GM18873 (cell line): ENCODE results near the gene PBLD.
"Not testable (repeated sequence)": the region's sequence is repeated elsewhere in the genome, so short reads cannot be mapped to it uniquely, and the experiment has no call there.

Experiments used
- ATAC-seq: cut with Tn5 transposase; IDR thresholded peaks from one replicate; pipeline ENCODE4 v1.9.1; 2021; ENCODE audit warnings: mild to moderate bottlenecking, moderate library complexity, moderate number of reproducible peaks; ENCODE audit not compliant: unreplicated experiment, low FRiP score

The PBLD gene

GRCh38 chr10:68331455-68332258, 1.1 kb downstream of the PBLD start, which contains the start of gene HNRNPH3:
TSS of gene HNRNPH3 (plus strand) at chr10:68332064. CDS start at chr10:68337222, 5,158 bp downstream.
- peak; percentile 80 for ATAC-seq

DNA sequence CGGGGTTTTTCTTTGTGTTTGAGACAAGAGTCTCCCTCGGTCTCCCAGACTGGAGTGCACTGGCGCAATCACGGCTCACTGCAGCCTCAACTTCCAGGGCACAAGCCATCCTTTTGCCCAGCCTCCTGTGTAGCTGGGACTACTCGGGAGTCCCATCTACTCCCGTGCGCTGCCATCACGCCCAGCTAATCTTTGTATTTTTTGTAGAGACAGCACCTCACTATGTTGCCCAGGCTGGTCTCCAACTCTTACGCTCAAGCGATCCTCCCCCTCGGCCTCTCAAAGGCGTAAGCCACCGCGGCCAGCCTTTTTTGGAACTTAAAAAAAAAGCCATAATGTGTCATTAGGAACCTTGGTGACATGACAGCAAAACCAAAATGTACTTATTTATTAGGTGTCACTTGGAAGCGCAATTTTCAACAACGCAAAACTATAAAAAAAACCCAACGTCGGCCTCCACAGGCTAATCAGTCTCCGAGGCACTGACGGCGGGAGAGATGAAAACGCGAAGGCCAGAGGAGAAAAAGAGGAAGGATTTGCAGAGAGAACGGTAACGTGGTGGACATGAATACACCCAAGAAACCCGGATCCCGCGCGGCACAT, 1.8 kb downstream of the PBLD start:
- ATAC-seq: no peak

GRCh38 chr10:68329506-68329861, 3.2 kb downstream of the PBLD start:
- no peak for ATAC-seq

DNA sequence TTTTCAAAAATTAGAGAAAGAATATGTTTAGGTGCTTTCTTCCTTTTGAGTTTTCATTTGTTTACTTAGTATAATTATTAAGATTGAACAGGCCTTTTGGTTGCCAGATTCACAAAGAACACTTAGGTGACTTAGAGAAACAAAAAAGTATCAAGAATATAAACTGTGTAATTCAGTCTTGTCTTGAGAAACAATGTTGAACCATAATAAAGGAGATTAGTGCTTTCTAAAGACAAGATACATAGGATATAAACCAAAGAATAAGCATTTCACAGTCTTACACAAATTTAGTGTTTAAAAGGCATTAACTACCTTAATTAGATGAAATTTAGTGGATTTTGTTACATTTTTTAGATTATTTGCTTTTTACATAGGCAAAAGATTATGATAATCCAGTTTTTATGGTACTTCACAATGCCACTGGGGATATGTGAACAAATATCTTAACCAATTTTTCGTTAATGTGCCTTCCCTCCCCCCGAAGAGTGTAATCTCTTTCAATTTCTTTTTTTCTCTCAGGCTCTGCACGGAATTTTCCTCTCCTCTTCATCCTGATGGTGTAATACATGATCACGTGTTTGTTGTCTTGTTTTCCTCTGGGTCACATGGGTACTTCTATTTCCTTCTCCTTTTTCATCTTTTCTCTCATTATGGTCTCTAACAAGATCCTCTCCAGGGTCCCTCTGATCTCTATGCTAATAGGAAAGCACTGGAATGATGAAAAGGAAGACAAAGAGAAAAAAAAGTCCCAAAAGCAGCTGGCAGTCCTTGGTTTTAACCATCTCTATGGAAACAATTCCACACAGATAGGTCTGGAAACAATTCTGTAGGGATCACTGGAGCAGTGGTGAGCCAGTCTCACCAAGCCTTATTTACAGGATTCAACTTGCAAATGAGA, 4.6 kb downstream of the PBLD start:
- no peak for ATAC-seq

DNA sequence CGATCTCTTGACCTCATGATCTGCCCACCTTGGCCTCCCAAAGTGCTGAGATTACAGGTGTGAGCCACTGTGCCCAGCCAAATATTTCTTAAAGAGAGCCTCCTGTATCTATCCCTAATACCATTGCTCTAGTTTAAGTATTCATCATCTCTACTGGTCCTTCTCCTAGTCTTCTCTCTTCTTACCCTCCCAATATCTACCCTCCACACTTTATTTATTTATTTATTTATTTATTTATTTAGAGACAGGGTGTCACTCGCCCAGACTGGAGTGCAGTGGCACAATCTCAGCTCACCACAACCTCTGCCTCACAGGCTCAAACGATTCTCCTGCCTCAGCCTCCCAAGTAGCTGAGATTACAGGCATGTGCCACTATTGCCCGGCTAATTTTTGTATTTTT, 8.3 kb downstream of the PBLD start:
- ATAC-seq: not testable (repeated sequence)

DNA sequence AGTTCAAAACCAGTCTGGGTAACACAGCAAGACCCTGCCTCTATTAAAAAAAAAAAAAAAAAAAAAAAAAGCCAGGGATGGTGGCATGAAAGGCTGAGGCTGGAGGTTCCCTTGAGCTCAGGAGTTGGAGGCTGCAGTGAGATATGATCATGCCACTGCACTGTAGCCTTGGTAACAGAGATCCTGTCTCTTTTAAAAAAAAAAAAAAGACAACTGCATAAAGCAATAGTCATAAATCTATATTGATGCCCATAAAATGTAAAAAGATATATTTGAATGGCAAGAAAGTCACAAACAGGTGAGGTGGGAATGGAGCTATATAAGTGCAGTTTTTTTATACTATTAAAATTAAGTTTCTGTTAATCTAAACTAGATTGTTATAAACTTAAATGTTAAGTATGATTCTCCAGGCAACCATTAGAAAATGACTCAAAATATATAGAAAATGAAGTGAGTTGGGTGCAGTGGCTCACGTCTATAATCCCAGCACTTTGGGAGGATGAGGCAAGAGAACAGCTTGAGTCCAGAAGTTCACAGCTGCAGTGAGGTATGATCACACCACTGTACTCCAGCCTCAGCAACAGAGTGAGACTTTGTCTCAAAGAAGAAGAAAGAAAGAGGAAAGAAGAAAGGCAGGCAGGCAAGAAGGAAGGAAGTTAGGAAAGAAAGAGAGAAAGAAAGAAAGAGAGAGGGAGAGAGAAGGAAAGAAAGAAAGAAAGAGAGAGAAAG, 14.2 kb downstream of the PBLD start:
- no peak for ATAC-seq

DNA sequence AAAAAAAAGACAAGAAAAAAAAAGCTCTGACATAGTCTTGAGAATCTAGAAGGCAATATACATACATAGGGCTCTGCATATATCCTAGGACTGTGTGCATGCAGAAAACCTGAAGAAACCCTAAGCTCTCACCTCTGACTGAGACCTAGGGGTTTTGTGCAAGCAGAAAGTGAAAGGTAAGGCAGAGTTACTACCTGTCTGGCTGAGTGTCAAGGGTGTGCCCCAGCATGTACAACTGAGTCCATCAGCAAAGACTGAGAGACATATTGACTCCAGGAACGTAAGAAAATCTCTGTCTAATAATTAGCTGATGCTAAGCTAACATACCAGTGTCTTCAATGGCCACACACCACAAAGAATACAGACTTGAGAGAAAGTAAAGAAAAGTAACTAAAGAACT, 17.1 kb downstream of the PBLD start:
- no peak for ATAC-seq

DNA sequence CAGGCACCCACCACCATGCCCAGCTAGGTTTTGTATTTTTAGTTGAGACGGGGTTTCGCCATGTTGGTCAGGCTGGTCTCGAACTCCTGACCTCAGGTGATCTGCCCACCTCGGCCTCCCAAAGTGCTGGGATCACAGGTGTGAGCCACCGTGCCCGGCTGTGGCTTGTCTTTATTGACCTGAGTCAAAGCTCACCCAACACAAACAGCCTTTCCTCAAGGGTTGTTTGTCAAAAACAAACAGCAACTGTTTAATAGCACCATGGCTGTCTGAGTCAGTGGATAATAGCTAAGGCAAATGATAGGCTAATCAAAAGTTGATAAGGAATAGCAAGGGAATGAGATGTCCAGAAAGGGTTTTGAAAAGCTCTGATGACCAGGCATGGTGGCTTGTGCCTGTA, 17.8 kb downstream of the PBLD start:
- not testable (repeated sequence) for ATAC-seq

GRCh38 chr10:68310531-68310930, 22.2 kb downstream of the PBLD start:
- no peak for ATAC-seq

DNA sequence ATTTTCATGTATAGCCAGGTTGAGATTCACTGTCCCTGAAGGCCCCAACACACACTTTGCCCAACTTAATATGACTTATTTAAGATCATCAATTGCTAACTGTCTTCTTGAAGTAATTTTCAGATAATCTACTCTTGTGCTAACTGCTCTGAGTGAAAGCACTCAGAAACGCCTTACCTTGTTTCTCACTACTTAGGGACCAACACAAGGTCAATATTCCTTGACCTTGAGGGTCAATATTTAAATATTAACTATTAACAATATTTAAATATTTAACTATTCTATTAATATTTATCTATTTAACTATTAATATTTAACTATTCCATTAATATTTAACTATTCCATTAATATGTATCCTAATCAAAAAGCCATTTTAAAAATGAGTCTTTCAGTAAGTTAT, 26.9 kb downstream of the PBLD start:
- ATAC-seq: no peak

- no peak for ATAC-seq
Measured at GRCh38 chr10:68303849-68304412, 28.8 kb downstream of the PBLD start.

GRCh38 chr10:68302871-68303270, 29.9 kb downstream of the PBLD start:
- no peak for ATAC-seq

DNA sequence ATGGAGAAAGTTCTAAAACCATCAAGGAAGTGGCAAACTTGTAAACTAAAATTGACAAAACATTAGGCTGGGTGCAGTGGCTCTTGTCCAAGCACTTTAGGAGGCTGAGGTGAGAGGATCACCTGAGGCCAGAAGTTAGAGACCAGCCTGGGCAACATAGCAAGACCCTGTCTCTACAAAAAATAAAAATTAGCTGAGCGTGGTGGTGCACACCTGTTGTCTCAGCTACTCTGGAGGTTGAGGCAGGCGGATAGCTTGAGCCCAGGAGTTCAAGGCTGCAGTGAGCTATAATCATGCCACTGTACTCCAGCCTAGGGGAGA, 30.3 kb downstream of the PBLD start:
- ATAC-seq: no peak

DNA sequence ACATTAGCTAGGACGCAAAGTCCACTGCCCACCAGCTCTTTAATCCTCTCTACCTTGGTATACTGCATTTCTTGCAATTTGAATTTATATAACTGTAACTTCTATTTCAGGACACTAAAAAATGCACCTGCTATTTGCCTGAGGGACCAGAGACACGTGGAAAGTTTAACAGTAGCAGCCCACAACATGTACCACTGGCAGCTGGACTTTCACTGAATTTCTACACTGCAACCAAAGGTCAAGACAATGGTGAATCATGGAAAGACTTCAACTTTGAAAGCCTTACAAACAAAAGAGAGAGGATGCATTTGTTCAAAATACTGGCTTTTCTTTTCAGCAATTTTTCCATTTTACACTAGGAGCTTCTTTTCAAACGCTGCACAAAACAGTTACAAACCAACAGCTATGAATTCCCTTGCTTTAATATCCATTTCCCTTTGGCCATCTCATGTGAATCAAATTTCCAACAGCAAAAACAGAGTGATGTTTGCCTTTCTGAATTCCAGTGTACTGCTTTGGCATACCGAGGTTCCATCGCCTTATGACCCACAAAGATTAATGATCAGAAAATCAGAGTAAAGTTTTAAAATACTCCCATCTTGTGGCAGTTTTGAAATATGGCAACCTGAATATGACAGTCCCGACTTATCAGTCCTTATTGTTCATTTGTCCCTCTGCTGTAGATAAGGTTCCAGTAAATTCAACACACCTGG, 30.8 kb downstream of the PBLD start:
- ATAC-seq: no peak

- ATAC-seq: no peak
Measured at GRCh38 chr10:68301301-68301700, 31.4 kb downstream of the PBLD start.

GRCh38 chr10:68296843-68297663, 35.7 kb downstream of the PBLD start:
- ATAC-seq: no peak

DNA sequence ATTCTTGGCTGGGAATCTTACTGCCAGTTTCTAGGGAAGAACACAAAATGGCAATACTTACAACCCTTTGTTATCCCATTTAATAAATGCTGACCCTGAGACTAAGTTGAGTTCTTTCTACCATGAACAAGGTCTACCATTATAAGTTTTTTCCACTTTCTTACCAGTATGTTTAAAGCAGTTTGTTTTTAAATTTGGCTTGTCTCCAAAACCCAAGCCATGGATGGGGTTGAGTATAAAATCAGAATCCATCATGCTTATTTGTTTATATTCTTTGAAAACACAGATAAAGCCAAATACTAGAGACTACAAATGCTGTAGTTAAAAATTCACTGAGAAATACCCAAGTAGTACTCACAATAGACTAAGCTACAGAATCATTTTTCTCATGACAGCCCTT, 42.0 kb downstream of the PBLD start:
- no peak for ATAC-seq

DNA sequence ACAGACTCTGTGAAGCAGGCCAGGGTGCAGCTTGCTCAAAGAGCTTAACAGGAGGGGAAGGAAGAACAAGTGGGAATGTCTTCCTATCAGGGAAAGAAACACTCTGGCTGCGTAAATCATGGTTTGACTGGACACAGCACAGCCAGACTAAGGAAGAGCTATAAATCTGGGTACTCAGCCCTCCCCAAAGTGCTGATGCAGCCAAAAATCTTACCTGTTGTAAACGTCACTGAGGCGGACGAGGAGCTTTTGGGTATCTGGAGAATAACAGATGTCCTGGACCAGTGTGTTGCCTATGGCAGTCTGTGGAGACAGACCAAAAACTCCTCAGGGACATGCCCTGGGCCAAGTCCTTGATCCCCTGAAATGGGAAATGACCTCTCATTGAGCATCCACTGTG, 44.0 kb downstream of the PBLD start:
- no peak for ATAC-seq
